AG09319 (cell line): ENCODE results near the gene CYP4F8.
"Not testable (repeated sequence)": the region's sequence is repeated elsewhere in the genome, so short reads cannot be mapped to it uniquely, and the experiment has no call there.

Source experiments
- DNase-seq: peaks from one replicate; pipeline ENCODE4 v3.0.0-alpha.2; 2010; ENCODE audit warnings: low read depth; ENCODE audit errors: extremely low read depth
- TF ChIP-seq, protein P1 (sequence below): IDR thresholded peaks from 2 replicates; pipeline ENCODE4 v1.5.1; 2011; ENCODE audit warnings: low read depth, mild to moderate bottlenecking, inconsistent platforms, low read length, moderate library complexity

The CYP4F8 gene

DNA sequence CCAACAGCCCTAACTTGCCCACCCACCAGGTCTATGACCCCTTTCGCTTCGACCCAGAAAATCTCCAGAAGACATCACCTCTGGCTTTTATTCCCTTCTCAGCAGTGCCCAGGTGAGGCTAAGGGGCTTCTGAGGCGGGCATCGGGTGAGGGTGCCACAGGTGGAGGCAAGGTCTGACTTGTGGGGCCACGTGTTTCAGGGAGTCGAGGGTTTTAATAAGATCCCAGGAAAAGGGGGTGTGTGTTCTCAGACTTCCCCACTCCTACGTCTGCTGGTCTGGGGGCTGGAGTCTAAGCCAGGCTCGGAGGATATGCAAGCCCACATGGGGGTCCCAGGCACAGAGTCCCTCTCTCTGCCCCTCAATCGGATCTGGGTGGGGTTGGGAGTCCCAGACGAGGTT lies 30.9 kb upstream of the CYP4F8 start:
- TF ChIP-seq, protein P1, sequence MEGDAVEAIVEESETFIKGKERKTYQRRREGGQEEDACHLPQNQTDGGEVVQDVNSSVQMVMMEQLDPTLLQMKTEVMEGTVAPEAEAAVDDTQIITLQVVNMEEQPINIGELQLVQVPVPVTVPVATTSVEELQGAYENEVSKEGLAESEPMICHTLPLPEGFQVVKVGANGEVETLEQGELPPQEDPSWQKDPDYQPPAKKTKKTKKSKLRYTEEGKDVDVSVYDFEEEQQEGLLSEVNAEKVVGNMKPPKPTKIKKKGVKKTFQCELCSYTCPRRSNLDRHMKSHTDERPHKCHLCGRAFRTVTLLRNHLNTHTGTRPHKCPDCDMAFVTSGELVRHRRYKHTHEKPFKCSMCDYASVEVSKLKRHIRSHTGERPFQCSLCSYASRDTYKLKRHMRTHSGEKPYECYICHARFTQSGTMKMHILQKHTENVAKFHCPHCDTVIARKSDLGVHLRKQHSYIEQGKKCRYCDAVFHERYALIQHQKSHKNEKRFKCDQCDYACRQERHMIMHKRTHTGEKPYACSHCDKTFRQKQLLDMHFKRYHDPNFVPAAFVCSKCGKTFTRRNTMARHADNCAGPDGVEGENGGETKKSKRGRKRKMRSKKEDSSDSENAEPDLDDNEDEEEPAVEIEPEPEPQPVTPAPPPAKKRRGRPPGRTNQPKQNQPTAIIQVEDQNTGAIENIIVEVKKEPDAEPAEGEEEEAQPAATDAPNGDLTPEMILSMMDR = no peak
- DNase-seq = no peak

DNA sequence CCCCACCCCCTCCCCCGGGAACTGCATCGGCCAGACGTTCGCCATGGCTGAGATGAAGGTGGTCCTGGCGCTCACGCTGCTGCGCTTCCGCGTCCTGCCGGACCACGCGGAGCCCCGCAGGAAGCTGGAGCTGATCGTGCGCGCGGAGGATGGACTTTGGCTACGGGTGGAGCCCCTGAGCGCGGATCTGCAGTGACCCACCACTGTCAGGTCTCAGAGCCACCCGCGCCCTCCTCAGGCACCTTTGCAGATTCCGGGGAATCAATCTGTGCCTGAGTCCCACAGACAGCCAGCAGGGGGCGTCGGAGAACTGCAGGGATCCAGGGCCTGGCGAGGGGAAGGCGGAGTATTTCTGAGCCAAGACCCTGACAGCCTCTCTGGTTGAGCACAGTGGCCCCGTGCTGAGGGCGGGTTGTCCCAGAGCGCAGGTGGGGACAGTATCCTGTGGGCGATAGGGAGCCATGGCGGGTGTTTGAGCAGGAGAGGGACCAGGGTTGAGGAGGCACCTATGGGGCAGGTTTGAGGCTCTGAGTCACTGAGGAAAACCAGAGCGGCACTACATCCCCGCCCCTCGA lies 30.4 kb upstream of the CYP4F8 start:
- peak; percentile 7 for DNase-seq
- TF ChIP-seq, protein P1 = peak; percentile 89

DNA sequence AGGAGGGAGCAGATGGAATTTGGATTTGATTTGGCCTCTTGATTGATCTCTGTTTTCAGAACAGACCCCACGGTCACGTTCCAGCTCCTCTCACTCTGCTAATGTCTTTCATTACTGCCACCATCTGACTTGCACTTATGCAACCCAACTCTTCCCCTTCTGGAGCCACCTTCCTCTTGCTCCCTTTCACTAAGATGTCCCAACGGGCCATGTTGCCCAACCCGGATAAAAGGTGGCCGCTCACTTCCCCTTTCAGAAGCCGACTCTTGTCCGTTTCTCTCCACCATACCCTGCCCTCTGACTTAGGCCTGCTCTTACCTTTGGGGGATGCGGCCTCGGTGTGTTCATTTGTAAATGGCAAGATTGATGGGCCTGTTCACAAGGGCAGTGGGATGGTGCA lies 27.4 kb upstream of the CYP4F8 start:
- DNase-seq = no peak
- TF ChIP-seq, protein P1 = no peak

DNA sequence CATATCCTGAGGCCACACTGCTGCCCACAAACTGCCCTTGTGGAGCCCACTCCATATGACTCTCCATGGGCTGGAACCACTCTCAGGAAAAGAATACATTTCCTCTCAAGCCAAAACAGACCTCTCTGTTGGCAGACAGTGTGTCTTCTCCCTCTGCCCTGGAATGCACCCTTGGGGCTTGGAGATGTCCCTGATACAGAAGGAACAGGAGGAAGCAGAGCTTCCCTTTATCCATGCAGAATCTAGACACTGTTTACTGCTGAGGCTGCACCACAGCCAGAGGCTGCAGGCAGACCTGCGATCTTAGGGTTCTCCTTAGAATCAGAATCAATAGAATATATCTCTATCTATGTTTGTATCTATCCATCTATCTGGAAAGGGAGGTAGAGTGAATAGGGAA lies 26.8 kb upstream of the CYP4F8 start:
- TF ChIP-seq, protein P1 = no peak
- DNase-seq = no peak

DNA sequence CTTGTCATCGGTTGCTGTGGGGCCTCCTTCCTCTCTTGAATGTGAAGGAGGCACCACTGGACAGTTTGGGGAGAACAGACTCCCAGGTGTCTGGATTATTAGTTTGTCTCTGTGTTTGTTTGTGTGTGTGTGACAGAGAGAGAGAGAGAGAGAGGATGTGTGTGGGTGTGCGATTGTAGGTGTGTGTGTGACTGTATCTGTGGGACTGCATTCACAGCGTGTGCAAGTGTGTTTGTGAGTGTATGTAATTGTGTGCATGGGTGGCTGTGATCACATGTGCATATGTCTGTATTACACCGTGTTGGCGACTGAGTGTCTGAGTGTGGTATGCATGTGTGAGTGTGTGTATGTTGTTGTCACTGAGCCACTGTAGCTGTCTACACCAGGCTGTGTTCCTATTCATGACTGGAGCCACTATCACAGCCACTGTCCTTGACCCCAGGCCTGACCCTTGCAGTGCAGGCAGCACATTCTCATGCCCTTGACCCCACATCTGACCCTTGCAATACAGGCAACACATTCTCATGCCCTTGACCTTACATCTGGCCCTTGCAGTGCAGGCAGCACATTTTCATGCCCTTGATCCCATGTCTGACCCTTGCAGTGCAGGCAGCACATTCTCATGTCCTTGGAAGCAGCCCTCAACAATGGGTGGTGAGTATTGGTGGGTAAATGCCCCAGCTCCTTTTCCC lies 25.1 kb upstream of the CYP4F8 start:
- DNase-seq = no peak
- TF ChIP-seq, protein P1 = no peak

DNA sequence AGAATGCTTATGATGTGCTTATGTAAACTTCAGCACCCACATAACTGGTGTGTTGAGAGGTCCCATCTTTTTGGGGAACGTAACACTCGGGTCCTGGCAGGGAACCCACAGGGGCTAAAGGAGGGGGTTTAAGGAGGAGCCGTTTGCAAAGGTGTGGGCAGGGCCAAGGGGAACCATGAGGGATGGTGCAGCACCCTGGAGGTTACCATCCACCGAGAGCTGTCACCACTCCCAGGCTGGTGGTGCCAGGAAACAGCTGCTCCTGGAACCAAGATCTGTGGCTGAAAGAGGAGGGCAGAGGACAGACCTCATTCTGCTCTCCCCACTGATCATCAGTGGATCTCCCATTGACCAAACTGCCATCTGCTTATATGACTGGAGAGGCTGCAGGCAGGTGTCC lies 23.2 kb upstream of the CYP4F8 start:
- no peak for DNase-seq
- TF ChIP-seq, protein P1 = no peak

DNA sequence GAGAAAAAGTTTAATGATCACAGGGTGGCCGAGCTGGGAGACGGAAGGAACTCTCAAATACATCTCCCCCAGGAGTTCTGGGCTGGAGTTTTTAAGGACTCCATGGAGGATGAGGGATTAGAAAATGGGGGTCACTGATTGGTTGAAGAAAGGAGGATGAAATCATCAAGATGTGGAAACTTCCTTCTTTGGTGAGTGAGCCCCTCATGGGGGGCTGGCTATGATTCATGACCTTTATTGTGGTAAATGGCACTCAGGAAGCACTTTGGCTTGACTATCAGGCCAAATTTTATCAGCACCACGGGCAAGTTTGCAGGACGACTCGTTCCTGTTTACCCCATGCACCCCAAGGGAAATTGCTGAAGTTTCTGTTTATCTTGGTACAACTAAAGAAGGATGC lies 22.5 kb upstream of the CYP4F8 start:
- DNase-seq = not testable (repeated sequence)

DNA sequence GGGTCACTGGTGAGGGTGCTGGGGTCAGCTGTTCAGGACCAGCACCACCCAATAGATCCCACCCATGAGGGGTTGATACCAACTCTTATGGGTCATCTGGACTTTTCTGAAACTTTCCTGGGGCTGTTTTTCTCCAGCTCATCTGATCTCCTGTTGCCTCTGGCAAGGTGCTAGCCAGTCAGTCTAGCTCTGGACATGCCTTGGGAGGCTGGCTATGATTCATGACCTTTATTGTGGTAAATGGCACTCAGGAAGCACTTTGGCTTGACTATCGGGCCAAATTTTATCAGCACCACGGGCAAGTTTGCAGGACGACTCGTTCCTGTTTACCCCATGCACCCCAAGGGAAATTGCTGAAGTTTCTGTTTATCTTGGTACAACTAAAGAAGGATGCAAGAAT lies 21.3 kb upstream of the CYP4F8 start:
- DNase-seq = not testable (repeated sequence)
